ENCODE measurements around the gene PEX26. TPM values are rescaled to one million over a fixed set of nuclear protein-coding genes. Genes with fewer than 3 reads are reported as not detected.

PEX26 gene
- 10 to 100 TPM; 19.1 to 36.9 TPM for total RNA-seq
- polyA plus RNA-seq: 10 to 100 TPM; 16.9 to 19.8 TPM
- long read RNA-seq, donor 1, full-length matches to known transcripts: 2 of 33 reads
- long read RNA-seq, donor 1, partial matches to known transcripts: 31 of 33 reads
- long read RNA-seq, donor 1, other reads (novel, unspliced or antisense): 0 of 33 reads
- long read RNA-seq, donor 2, full-length matches to known transcripts: 2 of 2 reads
- long read RNA-seq, donor 2, partial matches to known transcripts: 0 of 2 reads
- long read RNA-seq, donor 2, other reads (novel, unspliced or antisense): 0 of 2 reads
- long read RNA-seq, donor 3, full-length matches to known transcripts: 1 of 7 reads
- long read RNA-seq, donor 3, partial matches to known transcripts: 6 of 7 reads
- long read RNA-seq, donor 3, other reads (novel, unspliced or antisense): 0 of 7 reads
- long read RNA-seq, donor 4, partial matches to known transcripts: 27 of 28 reads
- long read RNA-seq, donor 4, other reads (novel, unspliced or antisense): 0 of 28 reads
- long read RNA-seq, donor 5, full-length matches to known transcripts: 2 of 18 reads
- long read RNA-seq, donor 5, partial matches to known transcripts: 16 of 18 reads
- long read RNA-seq, donor 5, other reads (novel, unspliced or antisense): 0 of 18 reads

DNA sequence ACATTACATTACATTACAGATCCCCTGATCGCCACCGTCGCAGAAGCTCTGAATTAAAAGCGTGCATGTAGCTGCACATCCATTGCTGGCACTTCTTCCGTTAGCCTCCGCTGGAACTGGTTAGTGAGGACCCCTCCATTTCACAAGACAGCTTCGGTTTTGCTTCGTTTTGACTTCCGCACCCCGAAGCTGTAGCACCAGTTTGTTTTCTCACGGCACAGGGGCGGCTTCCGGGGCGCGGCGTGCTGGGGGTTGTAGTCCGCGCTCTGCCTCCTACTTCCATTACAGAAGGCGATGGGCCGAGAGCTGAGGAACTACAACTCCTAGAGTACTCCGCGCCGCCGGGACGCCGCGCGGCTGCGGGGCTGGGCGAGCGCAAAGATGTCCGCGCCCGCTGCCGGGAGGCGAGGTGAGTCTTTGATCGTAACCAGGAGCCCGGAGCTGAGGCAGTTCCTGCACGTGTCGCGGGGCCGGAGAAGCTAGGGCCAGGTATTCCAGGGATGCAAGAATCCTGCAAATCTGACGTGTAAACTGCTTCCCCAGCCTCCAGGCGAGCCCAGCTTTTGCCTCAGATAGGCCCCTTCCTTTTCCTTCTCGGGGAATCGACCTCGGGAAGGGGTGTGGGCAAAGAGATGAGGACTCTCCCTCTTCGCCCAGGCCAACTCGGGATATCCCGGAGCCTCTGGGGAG lies at the start of gene PEX26:
Gene PEX26, plus strand, starts transcription at position 352 of the 690 bp plus-strand sequence. CDS start 387 bp downstream, outside the sequence.
- Histone ChIP-seq H3K36me3 (ENCODE audit: control insufficient read depth in 4 of 4, insufficient read depth in 4 of 4, low read length in 4 of 4) (peaks cover 5 to 18% (median 11%) of the 10 kb centered on the region in 4 donors), H3K27ac (ENCODE audit: low read depth in 1 of 2, low read length in 1 of 2) (peak within 1 kb of the TSS; percentile 78 to 96), H3K9ac (ENCODE audit: insufficient read depth in 1 of 2, low read length in 2 of 2) (peak within 1 kb of the TSS; percentile 79 to 82), H3K9me3 (ENCODE audit: control insufficient read depth in 4 of 4, insufficient read depth in 3 of 4, low read length in 3 of 4) (no peaks in the 10 kb centered on the region), H3K27me3 (ENCODE audit: control insufficient read depth in 3 of 3, insufficient read depth in 3 of 3, low read length in 2 of 3) (no peaks in the 10 kb centered on the region), H3K4me3 (peak within 1 kb of the TSS; percentile 96), H3K4me1 (ENCODE audit: control insufficient read depth in 5 of 5, insufficient read depth in 5 of 5, low read length in 5 of 5) (peaks cover 4 to 26% (median 10%) of the 10 kb centered on the region in 5 donors)
- ATAC-seq (ENCODE audit: insufficient read depth, low FRiP score) (peak; percentile 96), DNase-seq (peak; percentile 95 to 97 (median 96))
- WGBS, 2 donors: 0% methylated on average over 50 of the region's 50 CpGs
- no peak for TF ChIP-seq CTCF (IDR thresholded peaks at IDR 0.05; ENCODE audit: control extremely low read depth, extremely low read depth)

GRCh38 chr22:18028817-18029527 lies 48.8 kb upstream of the PEX26 start:
- TF ChIP-seq CTCF (IDR thresholded peaks at IDR 0.05; ENCODE audit: control extremely low read depth, extremely low read depth): no peak
- Histone ChIP-seq H3K9me3 (ENCODE audit: control insufficient read depth in 4 of 4, insufficient read depth in 3 of 4, low read length in 3 of 4) (no peaks in the 10 kb centered on the region), H3K4me3 (no peak overlapping the region), H3K9ac (ENCODE audit: insufficient read depth in 1 of 2, low read length in 2 of 2) (no peak overlapping the region), H3K27me3 (ENCODE audit: control insufficient read depth in 3 of 3, insufficient read depth in 3 of 3, low read length in 2 of 3) (peaks cover 0 to 15% (median 10%) of the 10 kb centered on the region in 3 donors), H3K27ac (ENCODE audit: low read depth in 1 of 2, low read length in 1 of 2) (no peak overlapping the region), H3K36me3 (ENCODE audit: control insufficient read depth in 4 of 4, insufficient read depth in 4 of 4, low read length in 4 of 4) (no peaks in the 10 kb centered on the region), H3K4me1 (ENCODE audit: control insufficient read depth in 5 of 5, insufficient read depth in 5 of 5, low read length in 5 of 5) (peaks cover 0 to 7% (median 2%) of the 10 kb centered on the region in 5 donors)
- 67 to 68% methylated on average over 3 of the region's 3 CpGs for WGBS, 2 donors
- ATAC-seq (ENCODE audit: insufficient read depth, low FRiP score) (no peak), DNase-seq (no peak)

GRCh38 chr22:18029686-18030267 lies 48.0 kb upstream of the PEX26 start:
- no peak overlapping the region for H3K9ac ChIP-seq (ENCODE audit: insufficient read depth in 1 of 2, low read length in 2 of 2)
- H3K27ac ChIP-seq (ENCODE audit: low read depth in 1 of 2, low read length in 1 of 2): no peak overlapping the region
- no peaks in the 10 kb centered on the region for H3K36me3 ChIP-seq (ENCODE audit: control insufficient read depth in 4 of 4, insufficient read depth in 4 of 4, low read length in 4 of 4)
- peaks cover 0 to 15% (median 10%) of the 10 kb centered on the region in 3 donors for H3K27me3 ChIP-seq (ENCODE audit: control insufficient read depth in 3 of 3, insufficient read depth in 3 of 3, low read length in 2 of 3)
- peaks cover 0 to 2% (median 1%) of the 10 kb centered on the region in 5 donors for H3K4me1 ChIP-seq (ENCODE audit: control insufficient read depth in 5 of 5, insufficient read depth in 5 of 5, low read length in 5 of 5)
- no peak for TF ChIP-seq CTCF (IDR thresholded peaks at IDR 0.05; ENCODE audit: control extremely low read depth, extremely low read depth)
- DNase-seq (no peak), ATAC-seq (ENCODE audit: insufficient read depth, low FRiP score) (no peak)
- 79 to 92% methylated on average over 2 of the region's 2 CpGs for WGBS, 2 donors
- no peak overlapping the region for H3K4me3 ChIP-seq
- H3K9me3 ChIP-seq (ENCODE audit: control insufficient read depth in 4 of 4, insufficient read depth in 3 of 4, low read length in 3 of 4): no peaks in the 10 kb centered on the region
